HS-5 (cell line): Measurements from ENCODE around the gene ZNF585A.
A peak's percentile ranks its signal among the peaks of the same experiment; 100 is the strongest.
"Not testable (repeated sequence)": the region's sequence is repeated elsewhere in the genome, so short reads cannot be mapped to it uniquely, and the experiment has no call there.

Source experiments
- DNase-seq: peaks from one replicate; pipeline ENCODE4 v3.0.0-alpha.2; 2012; ENCODE audit warnings: low read depth

Gene ZNF585A

GRCh38 chr19:37172368-37173366, at the start of gene ZNF585A:
ZNF585A (minus strand) TSS chr19:37172695; CDS start chr19:37169910, 2,785 bp downstream.
- peak; percentile 54 for DNase-seq

GRCh38 chr19:37221136-37221535, 48.6 kb upstream of the ZNF585A start:
- no peak for DNase-seq

- no peak for DNase-seq
Measured at GRCh38 chr19:37220383-37220782, 47.9 kb upstream of the ZNF585A start.

- no peak for DNase-seq
Measured at GRCh38 chr19:37218592-37218935, 46.1 kb upstream of the ZNF585A start.

GRCh38 chr19:37217775-37218591, 45.5 kb upstream of the ZNF585A start, which contains the start of gene ZNF383:
ZNF383 (plus strand) TSS chr19:37218214; CDS start chr19:37230454, 12,240 bp downstream.
- DNase-seq, result peak; percentile 69

- DNase-seq, result no peak
Measured at GRCh38 chr19:37217480-37217774, 44.9 kb upstream of the ZNF585A start.

- no peak for DNase-seq
Measured at GRCh38 chr19:37197768-37198167, 25.3 kb upstream of the ZNF585A start.

- DNase-seq, result not testable (repeated sequence)
Measured at GRCh38 chr19:37197115-37197514, 24.6 kb upstream of the ZNF585A start.

- DNase-seq, result not testable (repeated sequence)
Measured at GRCh38 chr19:37195248-37195647, 22.8 kb upstream of the ZNF585A start.

GRCh38 chr19:37186071-37186470, 13.6 kb upstream of the ZNF585A start:
- DNase-seq, result not testable (repeated sequence)

GRCh38 chr19:37165635-37166034, 6.9 kb downstream of the ZNF585A start:
- no peak for DNase-seq

GRCh38 chr19:37160153-37160552, 12.3 kb downstream of the ZNF585A start:
- DNase-seq, result no peak

- no peak for DNase-seq
Measured at GRCh38 chr19:37148214-37148613, 24.3 kb downstream of the ZNF585A start.

- DNase-seq, result no peak
Measured at GRCh38 chr19:37136111-37136510, 36.4 kb downstream of the ZNF585A start.

GRCh38 chr19:37128821-37129177, 43.7 kb downstream of the ZNF585A start:
- DNase-seq, result no peak

- DNase-seq, result no peak
Measured at GRCh38 chr19:37127999-37128820, 44.3 kb downstream of the ZNF585A start.

GRCh38 chr19:37122093-37122492, 50.4 kb downstream of the ZNF585A start:
- not testable (repeated sequence) for DNase-seq

GRCh38 chr19:37114001-37114400, 58.5 kb downstream of the ZNF585A start:
- DNase-seq, result no peak

GRCh38 chr19:37111753-37112152, 60.7 kb downstream of the ZNF585A start:
- not testable (repeated sequence) for DNase-seq

- DNase-seq, result not testable (repeated sequence)
Measured at GRCh38 chr19:37104135-37104534, 68.4 kb downstream of the ZNF585A start.

- DNase-seq, result no peak
Measured at GRCh38 chr19:37098570-37098969, 73.9 kb downstream of the ZNF585A start.

GRCh38 chr19:37095859-37096258, 76.6 kb downstream of the ZNF585A start:
- DNase-seq, result no peak
